PC-9 (cell line): ENCODE data around the gene TEDC2.

ENCODE experiments used
- CTCF ChIP-seq: fragments of 200-600 bp; sonication (generic); conservative IDR thresholded peaks from 2 replicates; pipeline ENCODE4 v1.6.1; 2017; ENCODE audit warnings: mixed run types, antibody characterized with exemption, mild to moderate bottlenecking, moderate library complexity
- EZH2 ChIP-seq: fragments of 200-600 bp; sonication (generic); IDR thresholded peaks from 2 replicates; pipeline ENCODE4 v1.8.0; 2017; ENCODE audit warnings: antibody characterized with exemption, low read depth

GRCh38 chr16:2500430-2500917, 40.6 kb downstream of the TEDC2 start:
- TF ChIP-seq CTCF (no peak), EZH2 (no peak)
